Effector memory CD4-positive, alpha-beta T cell (primary cell): ENCODE measurements around the gene PCDHGB5.
A peak's percentile ranks its signal among the peaks of the same experiment; 100 is the strongest.
"Not testable (repeated sequence)": the region's sequence is repeated elsewhere in the genome, so short reads cannot be mapped to it uniquely, and the experiment has no call there.

Experiments
- DNase-seq, 3 donors: peaks; one replicate each; pipeline ENCODE4 v3.0.0-alpha.2; 2020
- H3K27ac ChIP-seq: 2 replicates; pipeline ENCODE4 v1.7.0; 2013; ENCODE audit warnings: mild to moderate bottlenecking, low read length, moderate library complexity; ENCODE audit not compliant: insufficient read depth, poor library complexity, severe bottlenecking
- H3K27me3 ChIP-seq: replicated peaks from 2 replicates; pipeline ENCODE4 v1.7.0; 2013; ENCODE audit warnings: mild to moderate bottlenecking, low read length; ENCODE audit not compliant: insufficient read depth, control insufficient read depth, poor library complexity, severe bottlenecking
- H3K36me3 ChIP-seq: 2 replicates; pipeline ENCODE4 v1.7.0; 2013; ENCODE audit warnings: mild to moderate bottlenecking, low read length, moderate library complexity; ENCODE audit not compliant: control insufficient read depth, insufficient read depth
- H3K4me1 ChIP-seq: 2 replicates; pipeline ENCODE4 v1.7.0; 2013; ENCODE audit warnings: low read length, mild to moderate bottlenecking; ENCODE audit not compliant: control insufficient read depth, insufficient read depth, poor library complexity, severe bottlenecking
- H3K4me3 ChIP-seq: 2 replicates; pipeline ENCODE4 v1.7.0; 2013; ENCODE audit warnings: low read length, low read depth, mild to moderate bottlenecking; ENCODE audit not compliant: insufficient read depth, poor library complexity, severe bottlenecking
- H3K9me3 ChIP-seq: 2 replicates; pipeline ENCODE4 v1.7.0; 2013; ENCODE audit warnings: mild to moderate bottlenecking, low read length, moderate library complexity; ENCODE audit not compliant: control insufficient read depth
- total RNA-seq, 3 donors: gene quantifications; one replicate each; lab custom pipeline; 2026; lab: John Stamatoyannopoulos, UW

Gene PCDHGB5
- 0.09 to 0.52 (median 0.39) reads per million in 3 donors for total RNA-seq

DNA sequence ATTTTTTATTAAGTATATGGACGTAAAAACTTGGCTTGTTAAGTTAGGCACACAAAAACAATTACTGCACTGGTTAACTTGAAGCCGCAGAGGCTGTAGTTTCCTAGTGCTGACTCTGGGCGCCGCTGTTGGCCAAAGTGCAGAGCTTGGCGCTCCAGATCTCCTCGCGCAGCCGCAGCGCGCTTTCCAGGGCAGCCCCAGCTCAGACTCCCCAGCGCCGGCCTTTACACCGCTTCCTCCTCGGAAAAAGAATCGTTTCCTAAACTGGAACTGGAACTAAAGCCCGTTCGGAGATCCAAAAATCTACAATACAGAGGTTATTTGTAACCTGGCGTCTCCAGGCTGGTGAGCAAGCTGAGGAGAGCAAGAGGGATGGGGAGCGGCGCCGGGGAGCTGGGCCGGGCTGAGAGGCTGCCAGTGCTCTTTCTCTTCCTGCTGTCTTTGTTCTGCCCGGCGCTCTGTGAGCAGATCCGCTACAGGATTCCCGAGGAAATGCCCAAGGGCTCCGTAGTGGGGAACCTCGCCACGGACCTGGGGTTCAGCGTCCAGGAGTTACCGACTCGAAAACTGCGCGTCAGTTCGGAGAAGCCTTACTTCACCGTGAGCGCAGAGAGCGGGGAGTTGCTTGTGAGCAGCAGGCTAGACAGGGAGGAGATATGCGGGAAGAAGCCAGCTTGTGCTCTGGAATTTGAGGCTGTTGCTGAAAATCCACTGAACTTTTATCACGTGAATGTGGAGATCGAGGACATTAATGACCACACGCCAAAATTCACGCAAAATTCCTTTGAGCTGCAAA, at the start of gene PCDHGB5:
TSS of gene PCDHGB5 (plus strand) at position 192 of the 796 bp plus-strand sequence. CDS start at position 373, 181 bp downstream.
- not testable (repeated sequence) for DNase-seq, H3K27ac ChIP-seq, H3K4me1 ChIP-seq, H3K4me3 ChIP-seq, H3K36me3 ChIP-seq, H3K9me3 ChIP-seq
- peaks cover 16% of the 10 kb centered on the region for H3K27me3 ChIP-seq

DNA sequence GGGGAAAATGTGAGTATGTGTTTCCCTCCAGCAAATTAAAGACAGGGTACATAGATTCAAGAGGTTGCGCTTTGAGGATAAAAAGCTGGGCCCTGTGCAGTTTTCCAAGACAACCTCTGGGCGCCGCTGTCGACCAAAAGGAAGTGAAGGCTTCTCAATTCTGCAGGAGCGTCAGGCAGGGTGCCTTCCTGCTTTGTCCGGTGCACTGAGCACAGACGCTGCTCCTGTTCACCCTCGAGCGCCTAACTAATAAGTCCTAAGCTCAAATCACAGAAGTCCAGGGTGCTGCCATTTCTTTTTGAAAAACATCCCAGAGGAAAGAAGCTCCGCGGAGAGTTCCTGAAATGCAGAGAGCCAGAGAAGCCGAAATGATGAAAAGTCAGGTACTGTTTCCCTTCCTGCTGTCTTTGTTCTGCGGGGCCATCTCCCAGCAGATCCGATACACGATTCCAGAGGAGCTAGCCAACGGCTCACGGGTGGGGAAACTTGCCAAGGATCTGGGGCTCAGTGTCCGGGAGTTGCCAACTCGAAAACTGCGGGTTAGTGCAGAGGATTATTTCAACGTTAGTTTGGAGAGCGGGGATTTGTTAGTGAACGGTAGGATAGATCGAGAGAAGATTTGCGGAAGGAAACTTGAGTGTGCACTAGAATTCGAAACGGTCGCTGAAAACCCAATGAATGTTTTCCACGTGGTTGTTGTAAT, 47.7 kb upstream of the PCDHGB5 start, which contains the start of gene PCDHGB1:
TSS of gene PCDHGB1 (plus strand) at position 183 of the 703 bp plus-strand sequence. CDS start at position 345, 162 bp downstream.
- H3K27ac ChIP-seq, result no peak within 1 kb of the TSS
- DNase-seq, result peak in 1 of 3 donors; percentile 12
- H3K4me1 ChIP-seq, result no peaks in the 10 kb centered on the region
- H3K27me3 ChIP-seq, result peaks cover 10% of the 10 kb centered on the region
- no peaks in the 10 kb centered on the region for H3K9me3 ChIP-seq
- H3K36me3 ChIP-seq, result no peaks in the 10 kb centered on the region
- no peak within 1 kb of the TSS for H3K4me3 ChIP-seq

DNA sequence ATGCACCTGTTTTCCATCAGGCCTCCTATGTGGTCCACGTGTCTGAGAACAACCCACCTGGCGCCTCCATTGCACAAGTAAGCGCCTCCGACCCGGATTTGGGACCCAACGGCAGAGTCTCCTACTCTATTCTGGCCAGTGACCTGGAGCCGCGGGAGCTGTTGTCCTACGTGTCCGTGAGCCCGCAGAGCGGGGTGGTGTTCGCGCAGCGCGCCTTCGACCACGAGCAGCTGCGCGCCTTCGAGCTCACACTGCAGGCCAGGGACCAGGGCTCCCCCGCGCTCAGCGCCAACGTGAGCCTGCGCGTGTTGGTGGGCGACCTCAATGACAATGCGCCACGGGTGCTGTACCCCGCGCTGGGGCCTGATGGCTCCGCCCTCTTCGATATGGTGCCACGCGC, 46.2 kb upstream of the PCDHGB5 start:
- H3K27ac ChIP-seq, result no peak overlapping the region
- no peaks in the 10 kb centered on the region for H3K4me1 ChIP-seq
- peaks cover 8% of the 10 kb centered on the region for H3K27me3 ChIP-seq
- H3K36me3 ChIP-seq, result no peaks in the 10 kb centered on the region
- no peak for DNase-seq
- no peak overlapping the region for H3K4me3 ChIP-seq
- no peaks in the 10 kb centered on the region for H3K9me3 ChIP-seq

DNA sequence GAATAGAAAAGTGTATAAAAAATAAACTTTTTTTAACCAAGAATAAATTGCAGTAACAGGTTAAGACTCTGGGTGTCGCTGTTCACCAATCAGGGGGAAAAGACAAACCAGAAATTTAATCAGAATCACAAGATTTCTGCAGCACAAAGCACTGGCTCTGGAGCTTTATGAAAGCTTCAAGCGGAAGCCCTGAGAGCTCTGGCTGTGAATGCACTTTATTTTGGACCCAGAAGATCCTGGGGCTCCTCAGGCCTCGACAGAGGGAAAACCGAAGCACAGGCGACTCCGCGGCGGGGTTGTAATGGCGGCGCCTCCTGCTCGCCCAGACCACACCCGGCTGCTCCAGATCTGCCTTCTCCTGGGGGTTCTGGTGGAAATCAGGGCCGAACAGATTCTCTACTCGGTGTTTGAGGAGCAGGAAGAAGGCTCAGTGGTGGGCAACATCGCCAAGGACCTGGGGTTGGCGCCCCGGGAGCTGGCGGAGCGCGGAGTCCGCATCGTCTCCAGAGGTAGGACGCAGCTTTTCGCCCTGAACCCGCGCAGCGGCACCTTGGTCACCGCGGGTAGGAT, 42.8 kb upstream of the PCDHGB5 start, which contains the start of gene PCDHGA4:
TSS of gene PCDHGA4 (plus strand) at position 122 of the 570 bp plus-strand sequence. CDS start at position 209, 87 bp downstream.
- H3K4me1 ChIP-seq, result no peaks in the 10 kb centered on the region
- H3K36me3 ChIP-seq, result no peaks in the 10 kb centered on the region
- peak within 1 kb of the TSS; percentile 13 for H3K4me3 ChIP-seq
- H3K27ac ChIP-seq, result no peak within 1 kb of the TSS
- no peak for DNase-seq
- peaks cover 5% of the 10 kb centered on the region for H3K27me3 ChIP-seq
- no peaks in the 10 kb centered on the region for H3K9me3 ChIP-seq

DNA sequence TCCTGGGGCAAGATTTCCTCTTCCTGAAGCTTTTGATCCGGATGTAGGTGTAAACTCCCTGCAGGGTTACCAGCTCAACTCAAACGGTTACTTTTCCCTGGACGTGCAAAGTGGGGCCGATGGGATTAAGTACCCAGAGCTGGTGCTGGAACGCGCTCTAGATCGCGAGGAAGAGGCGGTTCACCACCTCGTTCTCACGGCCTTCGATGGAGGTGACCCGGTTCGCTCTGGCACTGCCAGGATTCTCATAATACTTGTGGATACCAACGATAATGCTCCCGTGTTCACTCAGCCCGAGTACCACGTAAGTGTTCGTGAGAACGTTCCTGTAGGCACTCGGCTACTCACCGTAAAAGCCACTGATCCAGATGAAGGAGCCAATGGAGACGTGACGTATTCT, 42.1 kb upstream of the PCDHGB5 start:
- Histone ChIP-seq H3K4me3 (no peak overlapping the region), H3K36me3 (no peaks in the 10 kb centered on the region), H3K27ac (no peak overlapping the region), H3K9me3 (no peaks in the 10 kb centered on the region), H3K27me3 (peaks cover 5% of the 10 kb centered on the region), H3K4me1 (no peaks in the 10 kb centered on the region)
- DNase-seq, result no peak

DNA sequence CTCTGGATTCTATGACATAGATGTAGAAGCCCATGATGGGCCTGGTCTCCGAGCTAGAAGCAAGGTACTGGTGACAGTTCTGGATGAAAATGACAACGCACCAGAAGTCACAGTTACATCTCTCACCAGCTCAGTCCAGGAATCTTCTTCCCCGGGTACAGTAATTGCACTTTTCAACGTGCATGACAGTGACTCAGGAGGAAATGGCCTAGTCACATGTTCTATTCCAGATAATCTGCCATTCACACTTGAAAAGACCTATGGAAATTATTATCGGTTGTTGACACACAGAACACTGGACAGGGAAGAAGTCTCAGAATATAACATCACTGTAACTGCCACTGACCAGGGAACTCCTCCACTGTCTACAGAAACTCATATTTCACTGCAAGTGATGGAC, 41.6 kb upstream of the PCDHGB5 start:
- no peak overlapping the region for H3K27ac ChIP-seq
- H3K4me1 ChIP-seq, result no peaks in the 10 kb centered on the region
- no peak overlapping the region for H3K4me3 ChIP-seq
- H3K27me3 ChIP-seq, result peaks cover 5% of the 10 kb centered on the region
- DNase-seq, result no peak
- no peaks in the 10 kb centered on the region for H3K36me3 ChIP-seq
- H3K9me3 ChIP-seq, result no peaks in the 10 kb centered on the region

DNA sequence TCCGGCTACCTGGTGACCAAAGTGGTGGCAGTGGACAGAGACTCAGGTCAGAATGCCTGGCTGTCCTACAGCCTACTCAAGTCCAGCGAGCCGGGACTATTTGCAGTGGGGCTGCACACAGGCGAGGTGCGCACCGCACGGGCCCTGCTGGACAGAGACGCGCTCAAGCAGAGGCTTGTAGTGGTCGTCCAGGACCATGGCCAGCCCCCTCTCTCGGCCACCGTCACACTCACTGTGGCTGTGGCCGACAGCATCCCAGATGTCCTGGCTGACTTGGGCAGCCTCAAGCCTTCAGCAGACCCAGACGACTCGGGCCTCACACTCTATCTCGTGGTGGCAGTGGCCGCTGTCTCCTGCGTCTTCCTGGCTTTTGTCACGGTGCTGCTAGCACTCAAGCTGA, 40.8 kb upstream of the PCDHGB5 start:
- Histone ChIP-seq H3K36me3 (no peaks in the 10 kb centered on the region), H3K9me3 (no peaks in the 10 kb centered on the region), H3K27me3 (peaks cover 5% of the 10 kb centered on the region), H3K4me3 (no peak overlapping the region), H3K27ac (no peak overlapping the region), H3K4me1 (no peaks in the 10 kb centered on the region)
- DNase-seq, result no peak

DNA sequence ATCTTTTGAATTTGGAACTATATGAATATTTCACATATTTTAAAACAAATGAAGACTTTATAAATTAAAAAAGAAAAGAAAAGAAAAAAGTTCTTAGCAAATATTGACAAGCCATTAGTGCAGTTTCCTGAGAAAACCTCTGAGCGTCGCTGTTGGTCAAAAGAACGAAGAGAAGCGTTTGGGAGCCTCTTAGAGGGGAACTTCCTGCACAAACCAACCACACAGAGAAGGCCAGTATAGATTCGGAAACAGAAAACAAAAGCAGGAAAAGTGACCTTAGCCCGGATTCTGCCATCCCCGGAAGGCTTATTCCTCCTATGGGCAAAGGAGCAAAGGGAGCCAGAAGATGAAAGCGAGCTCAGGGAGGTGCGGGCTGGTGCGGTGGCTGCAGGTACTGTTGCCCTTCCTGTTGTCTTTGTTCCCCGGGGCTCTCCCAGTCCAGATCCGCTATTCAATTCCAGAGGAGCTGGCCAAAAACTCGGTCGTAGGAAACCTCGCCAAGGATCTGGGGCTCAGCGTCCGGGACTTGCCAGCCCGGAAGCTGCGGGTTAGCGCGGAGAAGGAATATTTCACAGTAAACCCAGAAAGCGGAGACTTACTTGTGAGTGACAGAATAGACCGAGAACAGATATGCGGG, 37.8 kb upstream of the PCDHGB5 start, which contains the start of gene PCDHGB2:
TSS of gene PCDHGB2 (plus strand) at position 205 of the 637 bp plus-strand sequence. CDS start at position 347, 142 bp downstream.
- no peaks in the 10 kb centered on the region for H3K36me3 ChIP-seq

DNA sequence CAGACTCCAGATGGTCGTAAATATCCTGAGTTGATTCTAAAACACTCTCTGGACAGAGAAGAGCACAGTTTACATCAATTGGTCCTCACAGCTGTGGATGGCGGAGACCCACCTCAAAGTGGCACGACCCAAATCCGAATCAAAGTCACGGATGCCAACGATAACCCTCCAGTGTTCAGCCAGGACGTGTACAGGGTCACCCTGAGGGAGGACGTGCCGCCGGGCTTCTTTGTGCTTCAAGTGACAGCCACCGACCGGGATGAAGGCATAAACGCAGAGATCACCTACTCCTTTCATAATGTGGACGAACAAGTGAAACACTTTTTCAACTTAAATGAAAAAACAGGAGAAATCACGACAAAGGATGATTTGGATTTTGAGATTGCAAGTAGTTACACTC, 37.1 kb upstream of the PCDHGB5 start:
- Histone ChIP-seq H3K4me1 (no peaks in the 10 kb centered on the region), H3K9me3 (no peaks in the 10 kb centered on the region), H3K4me3 (no peak overlapping the region), H3K27ac (no peak overlapping the region), H3K36me3 (no peaks in the 10 kb centered on the region), H3K27me3 (peaks cover 10% of the 10 kb centered on the region)
- no peak for DNase-seq

More for the DNA sequence above, 37.8 kb upstream of the PCDHGB5 start, which contains the start of gene PCDHGB2:
- no peak within 1 kb of the TSS for H3K27ac ChIP-seq
- H3K9me3 ChIP-seq, result no peaks in the 10 kb centered on the region
- no peak for DNase-seq
- peak within 1 kb of the TSS; percentile 26 for H3K4me3 ChIP-seq
- no peaks in the 10 kb centered on the region for H3K4me1 ChIP-seq
- peaks cover 4% of the 10 kb centered on the region for H3K27me3 ChIP-seq
